Measurements from ENCODE around the gene ZFYVE28. TPM values are rescaled to one million over a fixed set of nuclear protein-coding genes. Genes with fewer than 3 reads are reported as not detected.
A peak's percentile ranks its signal among the peaks of the same experiment; 100 is the strongest.
"Not testable (repeated sequence)": the region's sequence is repeated elsewhere in the genome, so short reads cannot be mapped to it uniquely, and the experiment has no call there.

Gene ZFYVE28
- total RNA-seq, 1 experiment from 2014 or later, result 5.0 TPM

DNA sequence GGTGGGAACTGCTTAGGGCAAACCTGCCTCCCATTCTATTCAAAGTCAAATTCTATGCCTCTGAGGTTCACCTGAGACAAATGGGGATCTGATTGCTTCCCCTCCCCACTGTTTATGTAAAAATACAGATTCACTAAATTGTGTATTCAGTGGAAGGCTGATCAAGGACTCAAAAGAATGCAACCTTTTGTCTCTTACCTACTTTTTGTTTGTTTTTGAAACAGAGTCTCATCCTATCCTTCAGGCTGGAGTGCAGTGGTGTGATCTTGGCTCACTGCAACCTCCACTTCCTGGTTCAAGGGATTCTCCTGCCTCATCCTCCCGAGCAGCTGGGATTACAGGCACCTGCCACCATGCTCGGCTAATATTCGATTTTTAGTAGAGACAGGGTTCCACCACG lies 197.1 kb downstream of the ZFYVE28 start:
- not testable (repeated sequence) for DNase-seq (ENCODE audit: low read depth)

DNA sequence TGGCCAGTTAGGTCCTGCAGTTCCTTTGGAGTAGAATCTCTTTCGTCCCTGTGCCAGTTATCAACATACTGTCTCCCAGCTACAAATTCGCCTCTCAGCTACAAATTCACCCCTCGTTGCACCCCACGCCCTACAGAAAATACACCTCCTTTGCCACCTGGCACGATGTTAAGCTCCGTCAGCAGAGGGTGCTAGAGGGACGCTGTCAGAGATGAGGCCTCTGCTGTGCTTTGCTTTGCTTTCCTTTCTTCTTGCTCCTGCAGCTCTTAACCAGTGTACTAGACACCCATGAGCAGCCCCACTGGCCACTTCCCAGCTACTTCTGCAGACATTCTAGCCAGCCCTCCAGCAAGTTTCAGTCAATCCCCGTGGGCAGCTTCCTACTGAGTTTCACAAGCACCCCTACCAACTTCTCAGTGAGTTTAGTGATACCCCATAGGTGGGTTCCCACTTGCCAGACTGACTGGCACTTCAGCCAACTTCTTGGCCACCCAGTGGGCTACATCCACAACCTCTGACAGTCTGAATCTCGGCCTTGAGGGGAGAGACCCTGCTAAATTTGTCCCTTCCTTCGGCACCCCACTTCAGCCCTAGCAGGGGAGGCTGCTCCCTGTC lies 198.3 kb downstream of the ZFYVE28 start:
- peak; percentile 55 for DNase-seq (ENCODE audit: low read depth)

Small RNA genes lying within 50 kb of the gene (small RNA-seq; reads per million reads assigned to genes)
- gene COX6B1P5, result not detected

Other genes starting within 250 kb of the ZFYVE28 start
- 16.6 and 16.7 TPM in 2 replicates for gene HAUS3, start 176.5 kb downstream of the ZFYVE28 start, total RNA-seq (2014; rRNA removed; shearing (Covaris generic))
- gene POLN, start 176.5 kb downstream of the ZFYVE28 start, total RNA-seq (2014; rRNA removed; shearing (Covaris generic)), result 1.7 and 2.9 TPM in 2 replicates
- 12.1 and 17.3 TPM in 2 replicates for gene MXD4, start 156.5 kb downstream of the ZFYVE28 start, total RNA-seq (2014; rRNA removed; shearing (Covaris generic))
- gene CFAP99, start 310 bp upstream of the ZFYVE28 start, total RNA-seq (2014; rRNA removed; shearing (Covaris generic)), result not detected in 2 replicates
- 77.4 and 97.7 TPM in 2 replicates for gene RNF4, start 50.5 kb upstream of the ZFYVE28 start, total RNA-seq (2014; rRNA removed; shearing (Covaris generic))
- gene FAM193A, start 118.0 kb upstream of the ZFYVE28 start, total RNA-seq (2014; rRNA removed; shearing (Covaris generic)), result 10.1 and 11.1 TPM in 2 replicates